Ramos (cell line): ENCODE results near the gene GNL2.

ENCODE experiments used
- in situ Hi-C: fragments of 300-500 bp; cut with MboI; formaldehyde crosslinking; loops from one replicate; pipeline ENCODE4 v1.14.3; 2022; ENCODE audit warnings: low sequenced_read_pairs; ENCODE audit not compliant: unreplicated experiment

GNL2 gene

DNA sequence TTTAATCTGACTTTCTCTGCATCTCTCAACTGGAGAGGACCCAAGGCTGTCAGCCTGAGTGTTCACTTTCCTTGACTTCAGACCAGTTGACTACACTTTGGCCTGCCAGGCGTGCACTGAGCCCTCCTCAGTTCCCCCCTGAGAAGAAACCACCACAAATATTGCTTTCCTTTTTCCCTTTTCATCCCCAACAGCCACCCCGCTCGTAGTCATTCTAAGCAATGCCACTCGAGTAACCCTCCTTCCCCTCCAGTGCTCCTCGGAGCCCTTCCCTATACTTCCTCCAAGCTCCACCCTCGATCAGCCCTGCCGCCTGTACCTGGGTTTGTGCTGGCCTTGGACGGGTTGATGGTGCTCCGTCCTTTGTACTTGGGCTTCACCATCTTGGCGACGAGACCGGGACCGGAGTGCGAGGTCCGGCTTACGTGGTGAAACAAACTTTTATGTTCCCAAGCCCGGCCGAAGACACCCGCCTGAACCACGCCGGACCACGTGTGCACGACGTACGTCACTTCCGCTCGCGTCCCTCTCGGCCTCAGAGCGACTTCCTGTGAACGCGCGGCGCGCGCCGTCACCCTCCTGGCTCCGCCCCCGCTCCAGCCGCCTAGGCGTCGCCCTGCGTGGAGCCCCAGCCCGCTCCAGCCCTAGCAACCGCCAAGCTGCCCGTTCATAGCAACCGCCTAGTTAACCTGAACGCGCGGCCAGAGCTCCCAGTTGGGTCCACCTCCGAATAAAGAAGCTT, at the start of gene GNL2:
Gene GNL2, minus strand, starts transcription at position 498 of the 742 bp plus-strand sequence. Its CDS starts 115 bp downstream, at position 383.
- in situ Hi-C loops = loop anchor here (10.0 kb wide), 1 partner anchor 399 kb away; the partner anchor contains the start of gene SF3A3

GRCh38 chr1:37641059-37641458, 45.3 kb upstream of the GNL2 start:
- in situ Hi-C loops = no loop called here

- in situ Hi-C loops = no loop called here
Measured at GRCh38 chr1:37636435-37636834, 40.7 kb upstream of the GNL2 start.

GRCh38 chr1:37634992-37635902, 39.5 kb upstream of the GNL2 start:
- in situ Hi-C loops = no loop called here

DNA sequence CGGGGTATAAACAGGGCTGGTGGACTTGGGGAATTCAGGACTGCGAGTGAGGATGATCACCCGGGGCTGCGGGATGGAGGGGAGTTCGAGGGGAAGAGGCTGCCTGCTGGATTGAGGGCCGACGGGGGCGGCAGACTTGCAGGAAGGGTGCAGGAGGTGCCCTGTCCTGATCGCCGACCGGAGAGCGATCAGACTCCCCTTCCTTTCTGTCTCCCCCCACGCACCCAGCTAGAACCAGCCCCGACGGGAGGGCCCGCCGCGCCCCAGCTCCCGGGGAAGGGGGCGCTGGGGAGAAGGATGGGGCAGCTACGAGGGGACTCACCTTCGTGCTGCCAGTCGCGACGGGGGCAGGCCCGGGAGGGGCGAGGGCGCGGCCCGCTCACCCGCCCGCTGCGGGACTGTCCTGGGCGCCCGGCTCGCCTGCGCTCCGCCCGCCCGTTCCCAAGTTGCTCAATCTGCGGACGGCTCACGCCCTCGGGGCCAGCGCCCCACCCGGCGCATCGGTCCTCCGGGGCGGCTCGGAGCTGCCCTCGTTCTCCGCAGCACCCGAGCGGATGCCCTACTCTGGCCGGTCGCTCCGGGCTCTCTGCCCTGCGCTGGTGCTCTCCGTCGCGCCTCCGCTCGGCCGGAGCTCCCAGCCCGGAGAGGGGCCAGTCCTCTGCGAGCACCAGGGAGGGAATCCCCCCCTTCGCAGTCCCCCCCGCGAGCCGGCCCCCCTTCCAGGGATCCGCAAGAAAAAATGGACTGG, 38.7 kb upstream of the GNL2 start, which contains the start of gene RSPO1:
Gene RSPO1, minus strand, starts transcription at position 649 of the 748 bp plus-strand sequence. CDS start 5,231 bp downstream, outside the sequence.
- in situ Hi-C loops = no loop called here

DNA sequence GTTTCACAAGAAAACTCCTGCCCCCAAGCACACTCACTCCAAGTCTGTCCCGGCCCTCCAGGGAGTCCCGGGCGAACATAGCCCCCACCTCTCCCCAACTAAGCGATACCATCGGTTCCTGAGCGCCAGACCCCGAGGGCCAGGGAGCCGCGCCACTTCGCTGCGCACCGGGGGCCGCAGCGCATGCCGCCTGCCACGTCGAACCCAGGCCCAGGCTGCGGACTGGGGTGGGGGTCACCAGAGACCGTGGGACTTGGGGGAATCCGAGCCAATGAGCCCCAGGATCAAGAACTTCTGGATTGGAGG, 38.2 kb upstream of the GNL2 start:
- in situ Hi-C loops = no loop called here

DNA sequence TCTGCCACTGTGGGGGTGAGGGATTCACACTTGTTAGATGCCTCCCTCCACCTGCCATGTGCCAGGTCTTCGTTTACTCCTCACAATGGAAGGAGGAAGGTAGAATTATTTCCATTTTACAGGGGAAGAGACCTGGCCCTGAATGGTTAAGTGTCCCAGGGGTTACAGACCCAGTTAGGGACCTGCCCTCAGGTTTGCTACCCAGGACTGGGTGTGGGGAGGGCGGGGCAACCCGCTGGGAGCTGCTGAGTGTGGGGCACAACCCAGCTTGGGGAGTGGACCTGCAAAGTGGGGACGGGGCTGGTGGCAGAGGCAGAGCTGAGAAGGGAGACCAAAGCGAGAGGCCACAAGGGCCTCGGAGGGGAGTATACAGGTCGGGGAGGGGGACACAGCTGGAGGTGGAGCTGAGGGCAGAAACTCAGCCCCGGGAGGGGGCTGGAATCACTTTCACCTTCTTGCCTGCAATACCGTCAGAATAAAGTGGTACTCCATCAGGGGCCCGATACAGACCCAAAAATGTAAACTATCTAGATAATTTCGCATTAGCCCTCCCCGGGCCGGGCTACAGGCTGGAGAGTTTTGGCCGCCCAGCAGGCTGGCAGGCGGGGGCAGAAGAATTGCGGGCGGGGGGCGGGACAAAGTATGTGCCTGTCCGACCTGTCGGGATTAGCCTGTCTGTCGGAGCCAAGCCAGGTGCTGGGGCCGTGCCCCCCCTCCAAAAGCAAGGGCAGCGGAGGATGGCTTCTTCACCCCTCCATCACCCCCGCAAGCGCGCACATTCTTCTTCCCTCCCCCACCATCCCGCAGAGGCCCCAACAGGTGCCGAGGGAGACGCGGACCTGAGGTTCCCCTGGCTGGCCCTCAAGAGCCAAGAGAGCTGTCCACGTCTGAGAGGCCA, 37.6 kb upstream of the GNL2 start:
- in situ Hi-C loops = no loop called here

DNA sequence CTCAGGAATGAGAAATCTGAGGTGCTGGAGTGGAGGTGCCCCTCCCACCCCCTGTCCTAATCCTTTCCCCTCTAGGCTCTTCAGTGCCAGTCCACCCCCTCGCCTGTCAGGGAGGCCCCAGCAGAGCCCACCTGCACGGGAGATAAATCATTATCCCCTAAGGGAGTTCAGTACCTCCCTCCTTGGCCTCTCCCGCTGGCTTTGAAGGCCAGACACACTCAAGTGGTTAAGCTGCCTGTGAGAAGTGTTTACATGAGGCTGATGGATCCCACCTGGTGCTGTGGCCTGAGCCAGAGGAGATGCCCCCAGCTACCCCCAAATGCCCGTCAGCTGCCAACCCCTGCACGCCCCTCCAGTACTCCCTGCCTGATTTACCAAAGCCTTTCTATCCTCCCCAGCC, 35.3 kb upstream of the GNL2 start:
- in situ Hi-C loops = no loop called here

DNA sequence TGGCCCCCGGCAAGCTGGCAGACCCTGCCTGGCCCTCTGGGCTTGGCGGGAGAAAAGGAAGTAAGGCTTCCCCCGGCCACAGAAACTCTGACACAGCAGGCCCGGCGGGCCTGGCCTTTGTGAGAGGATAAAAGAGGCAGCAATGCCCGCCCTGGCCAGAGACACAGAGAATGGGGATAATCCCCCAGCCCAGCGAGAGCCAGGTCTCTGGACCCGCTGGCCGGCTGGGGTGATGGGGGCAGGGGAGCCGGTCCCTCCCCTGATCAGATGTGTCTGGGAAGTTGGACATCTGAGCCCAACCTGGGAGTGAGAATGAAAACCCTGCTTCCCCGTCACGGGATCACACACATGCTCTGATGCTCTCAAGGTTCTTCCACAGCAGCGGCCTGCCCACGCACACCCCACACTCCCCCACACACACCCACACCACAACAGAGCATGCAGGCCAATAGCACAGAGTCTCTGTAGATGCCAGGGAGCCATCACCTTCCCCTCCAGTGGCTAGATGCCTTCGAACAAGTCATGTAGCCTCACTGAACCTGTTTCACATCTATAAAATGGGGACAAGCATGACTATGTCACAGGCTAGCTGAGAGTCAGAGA, 34.8 kb upstream of the GNL2 start:
- in situ Hi-C loops = no loop called here

DNA sequence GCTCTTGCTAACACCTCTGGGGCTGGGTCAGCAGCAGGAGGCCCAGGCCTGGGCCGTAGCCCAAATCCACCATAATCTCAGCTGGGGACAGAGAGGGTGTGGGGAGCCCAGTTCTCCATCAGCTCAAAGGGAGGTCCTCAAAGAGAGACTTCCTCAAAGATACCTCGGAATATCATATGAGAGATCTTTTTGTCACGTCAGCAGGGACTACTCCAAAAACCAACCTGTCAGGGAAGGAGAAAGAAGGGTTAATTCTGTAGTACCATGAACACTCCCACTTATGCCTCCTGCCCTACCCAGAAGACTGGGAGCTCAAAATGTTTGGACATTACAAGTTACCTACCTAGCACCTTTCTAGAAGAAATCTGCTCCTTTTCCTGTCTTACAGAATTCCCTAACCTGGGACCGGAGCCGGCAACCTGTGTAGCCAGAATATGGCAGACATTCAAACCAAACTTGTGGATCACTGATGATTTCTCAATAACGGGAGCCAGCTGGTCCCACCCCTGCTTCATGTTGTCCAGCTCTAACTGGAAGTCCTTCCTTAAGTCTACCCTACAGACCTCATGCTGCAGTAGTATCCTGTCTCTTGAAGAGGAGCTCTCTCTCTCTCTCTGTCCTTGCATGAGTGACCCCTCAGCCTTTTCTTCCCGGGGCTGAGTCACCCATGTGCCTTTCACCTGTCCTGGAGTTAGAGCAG, 34.1 kb upstream of the GNL2 start:
- in situ Hi-C loops = no loop called here

DNA sequence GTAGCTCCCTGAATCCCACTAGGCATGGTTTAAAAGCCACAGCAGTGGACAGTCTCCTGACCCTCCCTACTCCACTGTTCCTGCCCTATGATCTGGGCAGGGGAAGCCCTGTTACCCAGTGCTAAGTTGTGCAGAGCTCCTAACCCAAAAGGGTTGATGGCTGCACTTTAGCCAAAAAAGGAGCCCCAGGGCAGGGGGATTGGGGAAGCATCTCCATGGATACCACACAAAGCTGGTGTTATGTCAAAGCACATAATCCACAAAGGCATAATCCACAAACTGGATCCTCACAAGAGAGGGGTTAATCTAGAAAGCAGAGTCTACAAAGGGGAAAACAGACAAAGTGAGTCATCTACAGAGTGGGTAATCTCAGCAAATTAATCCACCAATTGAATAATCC, 33.3 kb upstream of the GNL2 start:
- in situ Hi-C loops = no loop called here

- in situ Hi-C loops = no loop called here
Measured at GRCh38 chr1:37628026-37628556, 32.4 kb upstream of the GNL2 start.

GRCh38 chr1:37622131-37622530, 26.4 kb upstream of the GNL2 start:
- in situ Hi-C loops = no loop called here

- in situ Hi-C loops = no loop called here
Measured at GRCh38 chr1:37621326-37621870, 25.7 kb upstream of the GNL2 start.

- in situ Hi-C loops = no loop called here
Measured at GRCh38 chr1:37620707-37621106, 25.0 kb upstream of the GNL2 start.

DNA sequence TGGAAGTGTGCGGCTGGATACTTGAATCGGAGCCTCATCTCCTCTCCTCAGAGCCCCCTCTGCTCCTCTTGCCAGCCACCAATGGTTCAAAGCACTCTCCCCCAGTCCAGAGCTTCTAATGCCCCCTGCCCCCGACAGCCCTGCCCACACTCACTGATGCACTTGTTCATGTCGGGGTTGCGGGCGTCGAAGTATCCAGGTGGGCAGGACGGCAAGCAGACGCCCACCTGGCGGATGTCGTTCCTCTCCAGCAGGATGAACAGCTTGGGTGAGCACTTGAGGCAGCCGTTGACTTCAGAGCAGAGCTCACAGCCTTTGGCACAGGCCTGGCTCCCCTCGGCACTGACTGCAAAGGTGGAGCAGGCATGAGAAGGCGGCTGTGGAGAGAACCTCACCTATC, 20.6 kb upstream of the GNL2 start:
- in situ Hi-C loops = no loop called here

DNA sequence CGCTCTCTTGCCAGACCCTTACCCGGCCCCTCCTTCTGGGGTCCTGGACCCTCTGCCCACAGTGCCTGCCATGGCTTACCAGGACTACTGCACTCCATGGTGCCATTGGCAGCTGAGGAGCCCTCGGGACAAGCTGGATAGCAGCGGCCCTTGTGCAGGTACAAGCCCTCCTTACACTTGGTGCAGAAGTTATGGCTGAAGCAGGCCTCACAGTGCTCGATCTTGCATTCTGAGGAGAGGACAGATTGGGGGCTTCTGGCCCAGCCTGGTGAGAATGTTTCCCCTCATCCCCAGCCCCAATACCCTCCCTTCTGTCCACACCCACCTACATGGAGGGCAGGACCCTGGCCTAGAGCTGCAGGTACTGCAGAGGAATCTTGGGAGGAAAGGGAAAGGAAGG, 18.4 kb upstream of the GNL2 start:
- in situ Hi-C loops = no loop called here

GRCh38 chr1:37612186-37612585, 16.4 kb upstream of the GNL2 start:
- in situ Hi-C loops = no loop called here
